GM19351 (cell line): ENCODE measurements around the gene CLPX.
"Not testable (repeated sequence)": the region's sequence is repeated elsewhere in the genome, so short reads cannot be mapped to it uniquely, and the experiment has no call there.

Experiments
- ATAC-seq: cut with Tn5 transposase; IDR thresholded peaks from one replicate; pipeline ENCODE4 v1.9.1; 2021; ENCODE audit warnings: mild to moderate bottlenecking, moderate library complexity; ENCODE audit not compliant: unreplicated experiment

The CLPX gene

GRCh38 chr15:65184868-65185717 is at the start of gene CLPX:
Gene CLPX (minus strand): TSS chr15:65185342. CDS start chr15:65185153, 189 bp downstream.
- peak; percentile 68 for ATAC-seq

- no peak for ATAC-seq
These were observed 48.6 kb upstream of the CLPX start for GRCh38 chr15:65233696-65234095.

GRCh38 chr15:65232520-65232919 is 47.4 kb upstream of the CLPX start:
- no peak for ATAC-seq

- no peak for ATAC-seq
These were observed 46.2 kb upstream of the CLPX start for GRCh38 chr15:65231306-65231705.

GRCh38 chr15:65226901-65227300 is 41.8 kb upstream of the CLPX start:
- not testable (repeated sequence) for ATAC-seq

- no peak for ATAC-seq
These were observed 41.1 kb upstream of the CLPX start for GRCh38 chr15:65226221-65226620.

- ATAC-seq, result no peak
These were observed 38.9 kb upstream of the CLPX start for GRCh38 chr15:65223996-65224395.

- ATAC-seq, result no peak
These were observed 37.7 kb upstream of the CLPX start for GRCh38 chr15:65222891-65223290.

GRCh38 chr15:65221697-65222096 is 36.6 kb upstream of the CLPX start:
- ATAC-seq, result no peak

- ATAC-seq, result no peak
These were observed 34.0 kb upstream of the CLPX start for GRCh38 chr15:65219137-65219536.

GRCh38 chr15:65217526-65218482 is 32.7 kb upstream of the CLPX start:
- ATAC-seq, result no peak

- no peak for ATAC-seq
These were observed 30.4 kb upstream of the CLPX start for GRCh38 chr15:65215496-65215895.

- ATAC-seq, result no peak
These were observed 28.9 kb upstream of the CLPX start for GRCh38 chr15:65214010-65214409.

GRCh38 chr15:65213241-65213640 is 28.1 kb upstream of the CLPX start:
- no peak for ATAC-seq

- ATAC-seq, result no peak
These were observed 27.0 kb upstream of the CLPX start for GRCh38 chr15:65212097-65212496.

- no peak for ATAC-seq
These were observed 26.4 kb upstream of the CLPX start for GRCh38 chr15:65211482-65211982.

GRCh38 chr15:65210770-65211481 is 25.8 kb upstream of the CLPX start, which contains the start of gene CILP:
Gene CILP (minus strand): TSS chr15:65211473. CDS start chr15:65209755, 1,718 bp downstream.
- ATAC-seq, result no peak

- ATAC-seq, result no peak
These were observed 24.8 kb upstream of the CLPX start for GRCh38 chr15:65209701-65210643.

- ATAC-seq, result no peak
These were observed 23.5 kb upstream of the CLPX start for GRCh38 chr15:65208647-65209046.
